ENCODE data around the gene NUDT16L1.

The NUDT16L1 gene

GRCh38 chr16:4667203-4667963 is 26.0 kb upstream of the NUDT16L1 start:
- H3K9me3 ChIP-seq (ENCODE audit: control insufficient read depth, low read length): no peaks in the 10 kb centered on the region
- H3K4me2 ChIP-seq (ENCODE audit: low read length): no peak overlapping the region
- H3K27me3 ChIP-seq (ENCODE audit: control insufficient read depth, insufficient read depth, low read length): no peaks in the 10 kb centered on the region
- no peaks in the 10 kb centered on the region for H3K4me1 ChIP-seq
- H3K79me2 ChIP-seq: no peaks in the 10 kb centered on the region
- no peak for TF ChIP-seq CTCF (IDR thresholded peaks at IDR 0.05)
- H3K9ac ChIP-seq: no peak overlapping the region
- no peak overlapping the region for H3K4me3 ChIP-seq (ENCODE audit: low read depth, low read length)
- H3K36me3 ChIP-seq (ENCODE audit: control insufficient read depth, insufficient read depth, low read length): no peaks in the 10 kb centered on the region
- H2AFZ ChIP-seq: no peak overlapping the region
- H3K27ac ChIP-seq: no peak overlapping the region

- H3K9ac ChIP-seq: no peak overlapping the region
- H2AFZ ChIP-seq: no peak overlapping the region
- H3K4me2 ChIP-seq (ENCODE audit: low read length): no peak overlapping the region
- H3K27ac ChIP-seq: no peak overlapping the region
- H3K27me3 ChIP-seq (ENCODE audit: control insufficient read depth, insufficient read depth, low read length): no peaks in the 10 kb centered on the region
- no peak for TF ChIP-seq CTCF (IDR thresholded peaks at IDR 0.05)
- H3K36me3 ChIP-seq (ENCODE audit: control insufficient read depth, insufficient read depth, low read length): no peaks in the 10 kb centered on the region
- H3K79me2 ChIP-seq: no peaks in the 10 kb centered on the region
- no peaks in the 10 kb centered on the region for H3K9me3 ChIP-seq (ENCODE audit: control insufficient read depth, low read length)
- no peak overlapping the region for H3K4me3 ChIP-seq (ENCODE audit: low read depth, low read length)
- H3K4me1 ChIP-seq: no peaks in the 10 kb centered on the region
These were observed 24.9 kb upstream of the NUDT16L1 start for GRCh38 chr16:4668313-4668960.

- Histone ChIP-seq H3K27ac (no peak overlapping the region), H3K4me1 (no peaks in the 10 kb centered on the region), H3K4me2 (ENCODE audit: low read length) (no peak overlapping the region), H3K9ac (no peak overlapping the region), H3K36me3 (ENCODE audit: control insufficient read depth, insufficient read depth, low read length) (no peaks in the 10 kb centered on the region), H3K9me3 (ENCODE audit: control insufficient read depth, low read length) (no peaks in the 10 kb centered on the region), H3K4me3 (ENCODE audit: low read depth, low read length) (no peak overlapping the region), H3K79me2 (peaks cover 4% of the 10 kb centered on the region), H2AFZ (no peak overlapping the region), H3K27me3 (ENCODE audit: control insufficient read depth, insufficient read depth, low read length) (no peaks in the 10 kb centered on the region)
- TF ChIP-seq CTCF (IDR thresholded peaks at IDR 0.05): no peak
These were observed 19.8 kb upstream of the NUDT16L1 start for GRCh38 chr16:4673387-4674046.

GRCh38 chr16:4674926-4675530 is 18.3 kb upstream of the NUDT16L1 start:
- Histone ChIP-seq H3K79me2 (peaks cover 6% of the 10 kb centered on the region), H3K36me3 (ENCODE audit: control insufficient read depth, insufficient read depth, low read length) (no peaks in the 10 kb centered on the region), H2AFZ (no peak overlapping the region), H3K4me3 (ENCODE audit: low read depth, low read length) (no peak overlapping the region), H3K9ac (no peak overlapping the region), H3K27me3 (ENCODE audit: control insufficient read depth, insufficient read depth, low read length) (no peaks in the 10 kb centered on the region), H3K4me1 (no peaks in the 10 kb centered on the region), H3K9me3 (ENCODE audit: control insufficient read depth, low read length) (no peaks in the 10 kb centered on the region), H3K27ac (no peak overlapping the region), H3K4me2 (ENCODE audit: low read length) (no peak overlapping the region)
- no peak for TF ChIP-seq CTCF (IDR thresholded peaks at IDR 0.05)
